Measurements from ENCODE around the gene MN1.

The MN1 gene

DNA sequence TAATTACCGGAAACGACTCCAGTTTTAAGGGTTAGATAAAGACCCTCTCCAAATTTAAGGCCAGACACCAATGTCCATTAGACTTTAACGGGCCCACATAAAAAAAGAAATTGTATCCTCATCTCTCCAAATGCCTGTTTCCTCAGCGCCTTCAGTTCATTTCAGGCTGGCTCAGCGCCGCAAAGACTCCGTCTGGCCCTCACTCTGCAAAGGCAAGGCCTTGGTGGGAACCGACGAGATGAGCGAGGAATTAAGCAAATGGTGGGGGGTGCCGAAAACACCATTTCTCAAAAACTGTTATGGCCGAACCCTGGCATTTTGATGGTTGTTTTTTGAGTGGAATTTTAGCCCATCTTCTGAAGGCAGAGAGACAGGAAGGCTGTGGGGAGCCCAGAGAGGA, 15.7 kb downstream of the MN1 start:
- POLR2A ChIA-PET (ENCODE audit: low non-redundant PET), result no interaction called here
- TF ChIP-seq, protein P1, sequence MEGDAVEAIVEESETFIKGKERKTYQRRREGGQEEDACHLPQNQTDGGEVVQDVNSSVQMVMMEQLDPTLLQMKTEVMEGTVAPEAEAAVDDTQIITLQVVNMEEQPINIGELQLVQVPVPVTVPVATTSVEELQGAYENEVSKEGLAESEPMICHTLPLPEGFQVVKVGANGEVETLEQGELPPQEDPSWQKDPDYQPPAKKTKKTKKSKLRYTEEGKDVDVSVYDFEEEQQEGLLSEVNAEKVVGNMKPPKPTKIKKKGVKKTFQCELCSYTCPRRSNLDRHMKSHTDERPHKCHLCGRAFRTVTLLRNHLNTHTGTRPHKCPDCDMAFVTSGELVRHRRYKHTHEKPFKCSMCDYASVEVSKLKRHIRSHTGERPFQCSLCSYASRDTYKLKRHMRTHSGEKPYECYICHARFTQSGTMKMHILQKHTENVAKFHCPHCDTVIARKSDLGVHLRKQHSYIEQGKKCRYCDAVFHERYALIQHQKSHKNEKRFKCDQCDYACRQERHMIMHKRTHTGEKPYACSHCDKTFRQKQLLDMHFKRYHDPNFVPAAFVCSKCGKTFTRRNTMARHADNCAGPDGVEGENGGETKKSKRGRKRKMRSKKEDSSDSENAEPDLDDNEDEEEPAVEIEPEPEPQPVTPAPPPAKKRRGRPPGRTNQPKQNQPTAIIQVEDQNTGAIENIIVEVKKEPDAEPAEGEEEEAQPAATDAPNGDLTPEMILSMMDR (conservative IDR thresholded peaks at IDR 0.05; ENCODE audit: low read depth), result no peak
- DNase-seq (ENCODE audit: low spot score), result no peak
- CTCF ChIA-PET, result no interaction called here
- peak overlapping the region; percentile 22; the same call in 1 of the 2 replicates for H3K27ac ChIP-seq

DNA sequence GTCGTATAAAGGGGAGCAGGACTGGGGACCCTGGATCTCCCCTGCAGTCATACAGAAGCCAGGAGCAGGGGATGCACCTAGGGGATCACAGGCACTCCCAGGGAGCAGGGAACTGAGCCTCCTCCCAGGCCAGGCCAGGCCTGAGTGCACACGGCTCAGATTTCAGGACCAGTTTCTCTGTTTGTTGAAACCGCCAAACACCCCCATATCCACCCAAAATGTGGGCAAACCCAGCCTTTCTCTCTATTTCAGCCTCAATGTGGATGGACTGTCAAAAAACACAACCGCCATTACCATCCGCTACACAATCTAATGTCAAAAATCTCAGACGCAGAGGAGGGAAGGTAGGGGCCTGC, 17.5 kb downstream of the MN1 start:
- peak overlapping the region; percentile 24; the same call in 1 of the 2 replicates for H3K27ac ChIP-seq
- ChIA-PET CTCF (no interaction called here), POLR2A (ENCODE audit: low non-redundant PET) (no interaction called here)
- DNase-seq (ENCODE audit: low spot score), result no peak
- TF ChIP-seq, protein P1 (conservative IDR thresholded peaks at IDR 0.05; ENCODE audit: low read depth), result no peak

DNA sequence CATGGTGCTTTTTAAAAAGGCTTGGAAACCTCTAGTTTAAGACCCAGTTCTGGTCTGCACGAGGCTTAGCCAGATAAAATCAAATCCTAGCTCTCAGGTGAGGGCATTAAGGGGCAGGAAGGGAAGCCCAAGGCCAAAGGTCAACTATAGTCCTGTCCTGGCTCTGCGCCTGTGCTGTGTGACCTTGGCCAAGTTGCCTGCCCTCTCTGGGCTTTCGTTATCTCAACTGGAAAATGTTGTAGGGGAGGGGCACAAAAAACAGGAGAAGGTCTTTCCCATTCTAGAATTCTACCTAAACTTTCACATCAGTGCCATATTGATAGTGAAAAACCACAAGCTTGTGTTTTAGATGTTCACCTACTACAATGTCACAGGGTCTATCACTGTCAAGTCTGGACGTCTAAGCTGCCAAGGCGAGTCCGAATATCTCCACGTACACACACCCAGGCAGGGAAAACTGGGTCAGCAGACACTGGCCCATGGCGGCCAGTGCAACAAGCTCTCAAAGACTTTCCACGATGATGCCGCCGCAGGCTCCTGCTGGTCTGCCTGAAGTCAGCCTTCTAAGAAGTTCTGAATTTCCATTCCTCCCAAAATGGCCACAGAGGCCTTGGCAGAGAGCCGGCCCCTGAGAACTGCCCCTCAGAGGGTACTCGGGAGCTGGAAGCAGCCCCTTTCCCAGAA, 18.0 kb downstream of the MN1 start:
- TF ChIP-seq, protein P1 (conservative IDR thresholded peaks at IDR 0.05; ENCODE audit: low read depth), result no peak
- DNase-seq (ENCODE audit: low spot score), result no peak
- H3K27ac ChIP-seq, result peak overlapping the region; percentile 24
- POLR2A ChIA-PET (ENCODE audit: low non-redundant PET), result no interaction called here
- CTCF ChIA-PET, result no interaction called here

DNA sequence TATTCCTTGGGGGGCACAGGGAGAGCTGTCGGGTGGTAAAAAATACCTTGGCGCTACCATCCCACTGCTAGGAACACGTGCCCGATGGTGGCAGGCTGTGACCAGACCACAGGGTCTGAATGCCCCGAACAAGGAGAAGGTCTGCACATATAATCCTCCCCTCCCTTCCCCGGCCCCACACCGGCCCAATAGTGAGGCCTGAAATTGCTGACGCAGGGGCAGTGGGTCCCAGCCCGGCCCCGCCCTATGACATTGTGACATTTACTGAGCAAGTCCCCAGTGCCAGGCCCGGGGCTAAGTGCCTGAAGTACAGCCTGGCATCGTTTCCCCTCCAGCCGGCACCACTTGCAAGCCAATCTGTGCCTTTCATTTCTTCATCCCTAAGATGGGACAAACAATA, 19.5 kb downstream of the MN1 start:
- TF ChIP-seq, protein P1 (conservative IDR thresholded peaks at IDR 0.05; ENCODE audit: low read depth), result no peak
- H3K27ac ChIP-seq, result peak overlapping the region; percentile 78
- POLR2A ChIA-PET (ENCODE audit: low non-redundant PET), result no interaction called here
- CTCF ChIA-PET, result no interaction called here
- DNase-seq (ENCODE audit: low spot score), result no peak

DNA sequence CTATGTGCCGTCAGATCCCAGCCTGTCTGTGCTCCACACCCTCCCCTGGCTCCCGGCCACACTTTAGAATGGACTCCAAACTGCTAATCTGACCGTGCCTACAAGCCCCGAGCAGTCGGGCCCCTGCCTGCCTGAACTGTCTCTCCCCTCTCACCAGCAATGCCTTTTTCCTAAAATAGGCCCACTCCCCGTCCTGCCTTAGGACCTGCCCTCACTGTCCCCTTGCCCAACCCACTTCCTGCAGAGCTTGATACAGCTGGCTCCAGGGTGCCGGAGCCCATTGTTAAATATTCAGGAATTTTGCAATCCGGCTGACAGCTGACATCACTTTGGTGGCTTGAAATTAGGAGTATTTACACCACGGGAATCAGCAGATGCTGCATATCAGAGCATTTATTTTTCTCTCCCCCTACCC, 21.4 kb downstream of the MN1 start:
- TF ChIP-seq, protein P1 (conservative IDR thresholded peaks at IDR 0.05; ENCODE audit: low read depth), result no peak
- POLR2A ChIA-PET (ENCODE audit: low non-redundant PET), result no interaction called here
- H3K27ac ChIP-seq, result peak overlapping the region; percentile 78

DNA sequence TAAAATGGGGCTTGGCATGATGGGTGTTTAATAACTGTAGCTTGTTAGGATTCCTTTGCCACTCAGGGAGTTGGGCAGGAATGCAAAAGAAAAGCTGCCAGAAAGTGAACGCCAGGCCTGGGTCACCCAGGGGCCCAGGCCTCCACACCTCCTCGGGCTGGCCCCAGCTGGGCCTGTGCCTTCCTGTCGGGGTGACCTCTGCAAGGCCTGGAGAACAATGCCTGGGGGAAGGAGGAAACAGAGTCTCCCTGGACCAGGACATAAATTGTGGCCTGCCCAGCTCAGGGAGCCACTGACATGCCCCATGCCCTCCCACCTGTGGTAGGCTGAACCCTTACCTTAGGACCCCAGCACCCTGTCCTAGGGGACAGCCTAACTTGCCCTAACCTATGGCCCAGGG, 21.9 kb downstream of the MN1 start:
- TF ChIP-seq, protein P1 (conservative IDR thresholded peaks at IDR 0.05; ENCODE audit: low read depth), result no peak
- CTCF ChIA-PET, result interaction anchor here (0.6 kb wide), 1 partner anchor 1268 kb away, joined by 3 read pairs; the partner anchor contains the start of gene TFIP11

More for the DNA sequence above, 21.4 kb downstream of the MN1 start:
- CTCF ChIA-PET, result interaction anchor here (0.6 kb wide), 1 partner anchor 1268 kb away, joined by 3 read pairs; the partner anchor contains the start of gene TFIP11
- DNase-seq (ENCODE audit: low spot score), result no peak

More for the DNA sequence above, 21.9 kb downstream of the MN1 start:
- POLR2A ChIA-PET (ENCODE audit: low non-redundant PET), result no interaction called here
- peak overlapping the region; percentile 78 for H3K27ac ChIP-seq
- DNase-seq (ENCODE audit: low spot score), result no peak

Measured in RWPE1 (cell line).